Activated CD8-positive, alpha-beta memory T cell treated with anti-CD3 and anti-CD28 coated beads, Interleukin-2, amount 10 ng/mL, durations not matched to agents 7 days and 5 days (primary cell): Measurements from ENCODE around the gene DNAH2. TPM values are rescaled to one million over a fixed set of nuclear protein-coding genes. Genes with fewer than 3 reads are reported as not detected.
"Not testable (repeated sequence)": the region's sequence is repeated elsewhere in the genome, so short reads cannot be mapped to it uniquely, and the experiment has no call there.

Source experiments
- ATAC-seq: fragments of 150-1000 bp; cut with Tn5 transposase; one replicate; pipeline ENCODE4 v1.10.0; 2021; ENCODE audit warnings: moderate library complexity
- CTCF ChIA-PET: fragments of 350-600 bp; sonication (Branson Sonifier 250); formaldehyde crosslinking; loops from one replicate; lab custom pipeline; 2021; ENCODE audit warnings: antibody characterized with exemption; lab: Charles Lee
- DNase-seq: peaks from one replicate; pipeline ENCODE4 v3.0.0-alpha.2; 2020
- H3K27ac Mint-ChIP-seq: one replicate; pipeline ENCODE4 v1.8.0; 2021; ENCODE audit warnings: mild to moderate bottlenecking, mixed read lengths
- H3K27me3 Mint-ChIP-seq: one replicate; pipeline ENCODE4 v1.8.0; 2021; ENCODE audit warnings: mixed read lengths
- H3K36me3 Mint-ChIP-seq: one replicate; pipeline ENCODE4 v1.8.0; 2021; ENCODE audit warnings: mild to moderate bottlenecking, mixed read lengths
- H3K4me1 Mint-ChIP-seq: one replicate; pipeline ENCODE4 v1.8.0; 2021; ENCODE audit warnings: mixed read lengths
- H3K4me3 Mint-ChIP-seq: one replicate; pipeline ENCODE4 v1.8.0; 2021; ENCODE audit warnings: mild to moderate bottlenecking, moderate library complexity, mixed read lengths
- H3K9me3 Mint-ChIP-seq: one replicate; pipeline ENCODE4 v1.8.0; 2022; ENCODE audit warnings: low read depth, mixed read lengths
- total RNA-seq, 2 experiments: library from RNA; stranded (reverse); gene quantifications; one replicate each; pipeline ENCODE4 v1.2.3, GENCODE V29; 2021

The DNAH2 gene
- total RNA-seq, 2 experiments from 2014 or later, result not detected

DNA sequence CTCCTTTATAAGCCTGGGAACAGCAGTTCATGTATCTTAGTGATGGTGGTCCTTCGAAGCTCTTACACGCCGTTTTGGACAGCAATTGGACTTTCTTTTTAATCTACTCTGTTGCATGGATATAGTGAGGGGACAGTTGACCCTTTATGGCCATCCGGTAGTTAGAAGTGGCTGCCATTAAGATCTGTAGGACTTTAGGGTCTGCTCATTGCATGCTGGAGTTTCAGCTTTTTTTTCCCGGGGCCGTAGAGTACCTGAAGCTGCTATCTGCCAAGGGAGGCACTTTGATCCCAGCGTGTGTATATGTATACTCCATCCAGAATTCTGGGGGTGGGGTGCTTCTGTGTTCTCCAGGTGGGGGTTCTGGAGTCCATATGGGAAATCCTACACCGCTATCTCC lies 141.5 kb downstream of the DNAH2 start:
- no peak for DNase-seq
- no peaks in the 10 kb centered on the region for H3K36me3 Mint-ChIP-seq
- H3K9me3 Mint-ChIP-seq, result no peaks in the 10 kb centered on the region
- H3K4me3 Mint-ChIP-seq, result no peak overlapping the region
- peaks cover 11% of the 10 kb centered on the region for H3K4me1 Mint-ChIP-seq
- no peak for ATAC-seq
- H3K27ac Mint-ChIP-seq, result no peak overlapping the region
- no peaks in the 10 kb centered on the region for H3K27me3 Mint-ChIP-seq
- CTCF ChIA-PET, result interaction anchor here (0.6 to 6.7 kb wide), 8 partner anchors 9 to 183 kb away, joined by 3 to 107 read pairs (median 4); partner anchors contain the start of gene TRAPPC1

DNA sequence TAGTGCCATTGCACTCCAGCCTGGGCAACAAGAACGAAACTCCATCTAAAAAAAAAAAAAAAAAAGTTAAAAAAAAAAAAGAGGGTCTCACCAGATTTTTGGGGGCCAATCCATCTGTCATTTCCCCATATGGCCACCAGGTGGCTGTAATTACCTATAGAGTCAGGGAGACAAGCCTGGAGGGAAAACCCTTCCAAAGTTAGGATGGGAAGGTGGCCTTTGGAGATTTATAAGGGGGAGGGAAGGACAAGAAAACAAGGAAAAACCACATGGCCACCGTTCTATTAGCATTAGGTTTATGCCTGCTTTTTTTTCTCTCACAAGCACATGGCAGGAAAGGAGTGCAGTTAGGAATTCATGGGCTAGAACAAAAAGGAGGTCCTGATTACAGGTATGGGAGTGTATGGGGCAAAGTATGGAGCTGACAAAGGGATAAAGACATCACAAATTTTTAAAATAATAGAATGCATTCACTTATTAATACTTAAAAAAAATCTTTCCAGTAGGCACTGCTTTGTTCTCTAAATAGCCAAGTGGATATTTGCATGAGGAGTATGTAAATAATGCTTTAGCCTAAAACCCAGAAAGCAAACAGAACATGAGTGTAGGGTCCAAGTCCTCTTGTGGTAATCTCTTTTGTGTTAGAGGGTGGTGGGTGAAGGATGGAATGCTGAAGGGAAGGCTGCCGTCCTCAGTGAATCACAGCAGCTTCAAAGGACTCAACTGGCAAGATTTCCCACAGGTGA lies 145.3 kb downstream of the DNAH2 start:
- Mint-ChIP-seq H3K4me1 (peaks cover 11% of the 10 kb centered on the region), H3K9me3 (peaks cover 2% of the 10 kb centered on the region), H3K4me3 (no peak overlapping the region), H3K27me3 (no peaks in the 10 kb centered on the region), H3K36me3 (peaks cover 19% of the 10 kb centered on the region), H3K27ac (no peak overlapping the region)
- DNase-seq, result peak; percentile 70
- ATAC-seq, result no peak
- CTCF ChIA-PET, result interaction anchor here (0.7 to 6.7 kb wide), 31 partner anchors 9 to 197 kb away, joined by 3 to 107 read pairs (median 5); partner anchors contain the start of genes CNTROB, RNF227 and TRAPPC1

DNA sequence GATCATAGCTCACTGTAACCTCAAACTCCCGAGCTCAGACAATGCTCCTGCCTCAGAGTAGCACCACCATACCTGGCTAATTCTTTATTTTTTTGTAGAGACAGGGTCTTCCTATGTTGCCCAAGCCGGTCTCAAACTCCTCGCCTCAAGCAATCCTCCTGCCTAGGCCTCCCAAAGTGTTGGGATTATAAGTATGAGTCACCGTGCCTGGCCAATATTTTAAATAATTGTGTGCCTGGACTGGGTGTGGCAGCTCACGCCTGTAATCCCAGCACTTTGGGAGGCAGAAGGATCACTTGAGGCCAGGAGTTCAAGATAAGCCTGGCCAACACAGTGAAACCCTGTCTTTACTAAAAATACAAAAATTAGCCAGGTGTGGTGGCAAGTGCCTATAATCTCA lies 146.8 kb downstream of the DNAH2 start:
- H3K27me3 Mint-ChIP-seq, H3K4me3 Mint-ChIP-seq, H3K9me3 Mint-ChIP-seq, ATAC-seq, DNase-seq, H3K27ac Mint-ChIP-seq: not testable (repeated sequence)
- H3K4me1 Mint-ChIP-seq, result peaks cover 24% of the 10 kb centered on the region
- H3K36me3 Mint-ChIP-seq, result peaks cover 21% of the 10 kb centered on the region
- CTCF ChIA-PET, result interaction anchor here (0.8 to 6.7 kb wide), 16 partner anchors 12 to 195 kb away, joined by 3 to 107 read pairs (median 6); partner anchors contain the start of gene GUCY2D

DNA sequence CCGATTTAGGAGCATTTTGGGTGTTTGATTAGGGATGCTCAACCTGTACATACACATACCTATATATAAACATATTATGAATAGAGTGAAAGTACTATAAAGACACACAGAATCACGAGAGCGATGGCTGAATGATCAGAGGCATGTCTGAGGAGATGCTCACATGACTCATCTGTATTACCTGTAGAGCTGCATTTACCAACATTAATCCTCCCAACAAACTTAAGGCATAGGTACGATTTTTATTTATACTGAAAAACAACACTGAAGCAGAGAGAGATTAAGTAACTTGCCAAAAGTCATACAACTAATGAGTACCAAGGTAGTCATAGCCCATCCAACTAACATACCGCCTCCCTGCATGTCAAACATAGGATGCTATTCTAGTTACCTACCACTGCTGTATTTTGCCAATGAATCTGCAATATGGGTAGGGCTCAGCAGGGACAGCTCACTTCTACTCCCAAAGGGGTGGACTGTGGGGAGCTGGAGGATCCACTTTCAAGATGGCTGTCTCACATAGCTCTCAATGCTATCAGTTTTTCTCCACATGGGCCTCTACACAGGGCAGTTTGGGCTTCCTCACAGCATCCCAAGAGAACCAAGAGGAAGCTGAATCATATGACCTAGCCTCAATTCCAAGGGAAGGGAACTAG lies 147.6 kb downstream of the DNAH2 start:
- Mint-ChIP-seq H3K27me3 (no peaks in the 10 kb centered on the region), H3K9me3 (peaks cover 2% of the 10 kb centered on the region), H3K4me3 (no peak overlapping the region), H3K36me3 (peaks cover 21% of the 10 kb centered on the region), H3K27ac (no peak overlapping the region), H3K4me1 (peaks cover 29% of the 10 kb centered on the region)
- CTCF ChIA-PET, result interaction anchor here (0.7 to 6.7 kb wide), 12 partner anchors 8 to 194 kb away, joined by 3 to 107 read pairs (median 4); partner anchors contain the start of genes CYB5D1, GUCY2D and NAA38
- no peak for DNase-seq
- ATAC-seq, result no peak

DNA sequence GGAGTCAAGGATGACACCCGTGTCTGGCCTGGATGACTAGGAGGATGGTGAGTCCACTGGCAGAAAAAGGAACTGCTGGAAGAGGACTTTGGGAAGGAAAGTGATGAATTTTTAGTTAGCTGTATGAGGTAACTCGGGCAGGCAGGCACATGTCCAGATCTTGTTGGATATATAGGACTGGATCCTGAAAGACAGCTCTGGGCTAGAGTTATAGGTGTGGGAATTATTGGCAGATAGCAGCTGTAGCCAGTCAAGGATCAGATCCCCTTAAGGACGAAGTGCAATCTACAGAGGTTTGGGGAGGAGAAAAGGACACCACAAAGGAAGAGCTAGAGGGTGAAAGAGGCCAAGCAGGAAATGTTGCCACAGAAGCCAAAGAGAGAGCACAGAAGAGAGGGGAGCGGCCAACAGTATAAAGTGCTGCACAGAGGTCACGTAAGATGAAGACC lies 150.4 kb downstream of the DNAH2 start:
- peaks cover 2% of the 10 kb centered on the region for H3K9me3 Mint-ChIP-seq
- peak overlapping the region; percentile 81 for H3K27ac Mint-ChIP-seq
- DNase-seq, result peak; percentile 64
- peak; percentile 91 for ATAC-seq
- CTCF ChIA-PET, result interaction anchor here (0.6 to 8.1 kb wide), 14 partner anchors 9 to 192 kb away, joined by 3 to 68 read pairs (median 4); partner anchors contain the start of genes CNTROB, NAA38, RNF227 and TRAPPC1
- peak overlapping the region; percentile 49 for H3K4me3 Mint-ChIP-seq
- peaks cover 29% of the 10 kb centered on the region for H3K4me1 Mint-ChIP-seq
- H3K27me3 Mint-ChIP-seq, result no peaks in the 10 kb centered on the region
- peaks cover 26% of the 10 kb centered on the region for H3K36me3 Mint-ChIP-seq

DNA sequence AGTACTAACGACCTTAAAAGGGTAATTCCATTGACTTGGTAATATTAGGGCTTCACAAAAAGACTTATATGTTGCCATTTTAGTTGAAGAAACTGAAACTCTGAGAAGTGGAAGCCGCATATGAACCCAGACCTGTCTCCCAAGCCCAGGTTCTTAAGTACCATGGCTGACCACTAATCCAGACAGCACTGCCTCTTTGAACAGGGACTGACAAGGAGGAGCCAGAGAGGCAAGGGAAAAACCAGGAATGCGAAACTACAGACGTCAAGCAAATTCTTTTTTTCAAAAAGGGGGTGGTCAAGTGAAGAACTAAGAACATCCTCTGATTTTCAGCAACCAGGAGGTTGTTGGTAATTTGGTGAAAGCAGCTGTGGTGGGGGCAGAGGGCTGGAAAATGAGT lies 155.5 kb downstream of the DNAH2 start:
- peak; percentile 3 for DNase-seq
- Mint-ChIP-seq H3K4me3 (no peak overlapping the region), H3K27ac (no peak overlapping the region), H3K4me1 (peaks cover 20% of the 10 kb centered on the region), H3K36me3 (peaks cover 20% of the 10 kb centered on the region), H3K27me3 (no peaks in the 10 kb centered on the region), H3K9me3 (no peaks in the 10 kb centered on the region)
- ATAC-seq, result no peak
- CTCF ChIA-PET, result interaction anchor here (1.3 to 8.1 kb wide), 3 partner anchors 12 to 117 kb away, joined by 3 to 68 read pairs (median 37); no protein-coding TSS in a partner anchor

DNA sequence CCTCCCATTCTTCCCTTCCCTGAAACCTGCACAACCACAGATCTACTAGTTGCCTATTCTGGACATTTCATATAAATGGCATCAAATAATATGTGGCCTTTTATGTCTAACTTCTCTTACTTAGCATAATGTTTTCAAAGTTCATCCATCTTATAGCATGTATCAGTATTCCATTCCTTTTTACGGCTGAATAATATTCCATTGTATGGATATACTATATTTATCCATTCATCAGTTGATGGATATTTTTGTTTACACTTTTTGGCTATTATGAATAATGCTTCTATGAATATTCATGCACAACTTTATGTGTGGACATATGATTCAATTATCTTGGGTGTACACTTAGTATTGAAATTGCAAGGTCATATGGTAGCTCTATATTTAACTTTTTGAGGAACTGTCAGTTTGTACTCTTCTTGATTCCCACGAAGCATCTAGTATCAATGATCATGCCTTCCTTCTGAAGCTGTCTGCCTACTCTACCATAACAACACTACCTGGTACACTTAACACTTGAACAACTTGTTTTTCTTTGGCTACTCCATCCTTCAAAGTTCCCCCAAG lies 158.3 kb downstream of the DNAH2 start:
- no peak for DNase-seq
- H3K27ac Mint-ChIP-seq, result no peak overlapping the region
- CTCF ChIA-PET, result interaction anchor here (1.1 to 2.3 kb wide), 4 partner anchors 12 to 114 kb away, joined by 3 to 7 read pairs (median 6); no protein-coding TSS in a partner anchor
- no peak overlapping the region for H3K4me3 Mint-ChIP-seq
- peaks cover 5% of the 10 kb centered on the region for H3K4me1 Mint-ChIP-seq
- no peaks in the 10 kb centered on the region for H3K9me3 Mint-ChIP-seq
- H3K27me3 Mint-ChIP-seq, result no peaks in the 10 kb centered on the region
- peaks cover 17% of the 10 kb centered on the region for H3K36me3 Mint-ChIP-seq
- no peak for ATAC-seq

DNA sequence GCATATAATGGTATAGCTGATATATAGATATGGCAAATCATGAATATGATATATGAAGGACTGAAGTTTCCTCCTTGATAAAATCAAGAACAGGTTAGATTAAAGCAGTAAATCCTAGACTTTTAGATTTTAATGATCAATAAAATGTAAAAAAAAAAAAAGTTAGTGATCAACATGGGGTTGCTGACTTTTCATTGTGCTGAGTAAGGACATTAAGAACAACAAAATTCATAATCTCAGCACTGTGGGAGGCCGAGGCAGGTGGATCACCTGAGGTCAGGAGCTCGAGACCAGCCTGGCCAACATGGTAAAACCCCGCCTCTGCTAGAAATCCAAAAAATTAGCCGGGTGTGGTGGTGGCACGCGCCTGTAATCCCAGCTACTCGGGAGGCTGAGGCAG lies 160.7 kb downstream of the DNAH2 start:
- Mint-ChIP-seq H3K9me3 (no peaks in the 10 kb centered on the region), H3K36me3 (peaks cover 14% of the 10 kb centered on the region), H3K27ac (no peak overlapping the region), H3K4me3 (no peak overlapping the region), H3K4me1 (peaks cover 5% of the 10 kb centered on the region), H3K27me3 (no peaks in the 10 kb centered on the region)
- DNase-seq (no peak), ATAC-seq (no peak)
- CTCF ChIA-PET, result no interaction called here

DNA sequence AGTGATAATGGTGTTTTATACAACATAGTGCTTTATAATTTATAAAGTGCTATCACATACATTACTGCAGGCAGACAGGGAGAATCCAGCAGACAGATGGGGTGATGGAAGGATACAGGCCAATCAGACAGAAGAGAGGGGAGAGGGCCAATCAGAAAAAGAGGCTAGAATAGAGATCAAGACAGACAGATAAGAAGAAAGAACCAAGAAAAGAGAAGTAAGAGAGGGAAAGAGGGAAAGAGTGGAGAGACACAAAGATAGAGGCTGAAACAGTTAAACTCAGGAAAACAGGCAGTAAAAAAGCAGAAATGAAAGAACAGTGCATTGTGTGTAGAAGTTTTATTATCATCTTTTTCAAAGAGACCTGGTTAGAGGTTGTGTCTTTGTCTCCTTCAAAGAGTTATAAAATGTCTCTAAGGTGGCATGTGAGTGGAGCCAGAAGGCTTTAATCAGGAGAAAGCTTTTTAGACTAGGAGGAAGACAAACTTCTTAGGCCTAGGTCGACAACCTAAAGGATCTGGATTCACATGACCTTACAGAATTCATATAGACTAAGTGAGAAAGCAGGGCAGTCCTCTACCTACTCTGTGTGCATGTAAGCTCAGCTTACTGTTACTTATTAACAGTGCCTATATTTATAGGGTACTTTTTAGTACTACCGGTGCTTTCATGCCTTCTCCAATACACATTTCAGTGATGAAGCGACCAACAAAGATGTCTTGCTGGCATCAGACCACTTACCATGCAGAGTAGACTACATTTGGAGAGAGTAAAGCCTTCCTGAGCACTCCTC lies 162.7 kb downstream of the DNAH2 start:
- H3K36me3 Mint-ChIP-seq, result peaks cover 10% of the 10 kb centered on the region
- H3K9me3 Mint-ChIP-seq, result no peaks in the 10 kb centered on the region
- CTCF ChIA-PET, result no interaction called here
- ATAC-seq (no peak), DNase-seq (no peak)
- no peak overlapping the region for H3K4me3 Mint-ChIP-seq
- H3K27ac Mint-ChIP-seq, result no peak overlapping the region
- H3K4me1 Mint-ChIP-seq, result peaks cover 8% of the 10 kb centered on the region
- H3K27me3 Mint-ChIP-seq, result no peaks in the 10 kb centered on the region

DNA sequence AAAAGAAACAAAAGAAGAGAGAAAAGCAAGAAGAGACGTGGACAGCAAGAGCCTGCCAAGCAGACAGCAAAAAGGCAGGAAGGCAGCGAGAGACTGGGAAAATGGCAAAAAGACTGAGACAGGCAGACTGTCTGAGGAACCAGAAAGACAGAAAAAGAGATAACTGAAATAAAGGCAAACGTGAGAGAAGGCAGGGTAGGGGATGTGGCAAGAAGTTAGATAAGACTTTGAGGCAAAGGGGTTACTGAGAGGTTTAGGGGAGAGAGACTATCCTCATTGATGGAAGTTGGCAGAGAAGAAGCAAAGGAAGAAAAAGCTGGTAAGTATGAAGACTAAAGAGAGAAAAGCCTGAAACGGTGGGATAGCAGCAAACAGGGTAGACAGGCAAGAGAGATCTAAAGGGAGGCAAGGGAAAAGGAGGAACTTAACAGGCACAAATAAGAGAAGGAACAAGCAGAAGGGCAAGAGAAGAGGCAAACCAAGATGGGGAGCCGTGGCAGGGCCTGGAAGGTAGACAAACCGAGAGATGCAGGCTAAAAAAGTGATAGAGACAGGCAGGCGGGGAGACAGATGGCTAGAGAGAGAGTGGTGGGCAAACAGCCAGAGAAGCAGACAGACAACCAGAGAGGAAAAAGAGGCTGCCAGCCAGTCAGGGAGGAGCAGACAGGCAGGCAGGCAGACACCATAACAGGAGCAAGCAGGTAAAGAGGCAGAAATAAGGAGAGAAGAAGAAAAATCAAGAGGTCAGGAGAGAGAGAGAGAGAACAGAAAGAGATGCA lies 163.9 kb downstream of the DNAH2 start:
- H3K4me1 Mint-ChIP-seq, result peaks cover 5% of the 10 kb centered on the region

DNA sequence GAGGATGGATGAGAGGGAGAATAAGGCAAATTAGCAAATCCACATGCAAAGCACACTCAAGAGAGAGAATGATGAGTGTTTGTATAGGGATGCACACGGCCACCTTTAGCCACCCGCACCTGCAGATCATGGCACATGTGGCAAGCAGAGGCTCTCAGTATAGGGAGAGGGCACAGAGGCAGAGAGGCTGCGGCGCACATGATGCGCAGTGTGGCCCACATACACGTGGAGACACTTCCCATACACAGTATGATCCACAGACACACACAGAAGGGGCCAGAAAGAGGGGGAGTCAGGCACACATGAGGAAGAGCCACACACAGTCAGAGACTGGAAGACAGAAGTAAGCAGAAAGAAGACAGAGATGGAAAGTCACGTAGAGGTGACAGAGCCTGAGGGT lies 164.5 kb downstream of the DNAH2 start:
- Mint-ChIP-seq H3K27me3 (no peaks in the 10 kb centered on the region), H3K36me3 (peaks cover 3% of the 10 kb centered on the region), H3K27ac (no peak overlapping the region), H3K9me3 (no peaks in the 10 kb centered on the region), H3K4me3 (no peak overlapping the region), H3K4me1 (peaks cover 5% of the 10 kb centered on the region)
- CTCF ChIA-PET, result interaction anchor here (1.2 to 2.2 kb wide), 5 partner anchors 13 to 237 kb away, joined by 4 to 6 read pairs (median 4); no protein-coding TSS in a partner anchor
- no peak for DNase-seq
- ATAC-seq, result no peak

More for the DNA sequence above, 163.9 kb downstream of the DNAH2 start:
- CTCF ChIA-PET, result no interaction called here
- peaks cover 4% of the 10 kb centered on the region for H3K36me3 Mint-ChIP-seq
- H3K4me3 Mint-ChIP-seq, result no peak overlapping the region
- no peaks in the 10 kb centered on the region for H3K9me3 Mint-ChIP-seq
- H3K27me3 Mint-ChIP-seq, result no peaks in the 10 kb centered on the region
- no peak for DNase-seq
- no peak overlapping the region for H3K27ac Mint-ChIP-seq
- no peak for ATAC-seq

DNA sequence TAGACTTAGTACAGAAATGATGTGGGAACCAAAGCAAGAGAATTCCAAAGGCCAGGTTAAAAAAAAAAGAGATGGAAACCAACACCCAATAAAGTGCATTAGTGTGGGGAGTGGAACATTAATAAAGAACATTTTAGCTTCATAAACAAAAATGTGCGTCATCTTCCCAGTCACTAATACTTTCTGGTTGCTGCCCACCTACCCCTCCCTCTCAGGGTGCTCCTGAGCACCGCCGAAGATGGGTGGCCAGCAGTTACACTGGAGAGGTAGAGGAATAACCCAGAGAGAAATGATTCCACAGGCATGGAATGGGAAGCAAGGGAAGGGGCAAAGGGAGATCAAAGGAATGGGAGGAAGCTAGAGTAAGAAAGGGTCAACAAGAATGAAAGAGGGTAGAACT lies 165.1 kb downstream of the DNAH2 start:
- peaks cover 1% of the 10 kb centered on the region for H3K36me3 Mint-ChIP-seq
- H3K9me3 Mint-ChIP-seq, result no peaks in the 10 kb centered on the region
- no peaks in the 10 kb centered on the region for H3K27me3 Mint-ChIP-seq
- peaks cover 3% of the 10 kb centered on the region for H3K4me1 Mint-ChIP-seq
- H3K27ac Mint-ChIP-seq, result no peak overlapping the region
- CTCF ChIA-PET, result interaction anchor here (1.2 to 2.2 kb wide), 6 partner anchors 14 to 236 kb away, joined by 4 to 6 read pairs (median 4); no protein-coding TSS in a partner anchor
- no peak for DNase-seq
- no peak overlapping the region for H3K4me3 Mint-ChIP-seq
- ATAC-seq, result no peak
